Measurements from ENCODE around the gene LAMC1. TPM values are rescaled to one million over a fixed set of nuclear protein-coding genes. Genes with fewer than 3 reads are reported as not detected.

LAMC1 gene
- total RNA-seq, 2 donors from 2014 or later = 39.3 to 141 TPM

DNA sequence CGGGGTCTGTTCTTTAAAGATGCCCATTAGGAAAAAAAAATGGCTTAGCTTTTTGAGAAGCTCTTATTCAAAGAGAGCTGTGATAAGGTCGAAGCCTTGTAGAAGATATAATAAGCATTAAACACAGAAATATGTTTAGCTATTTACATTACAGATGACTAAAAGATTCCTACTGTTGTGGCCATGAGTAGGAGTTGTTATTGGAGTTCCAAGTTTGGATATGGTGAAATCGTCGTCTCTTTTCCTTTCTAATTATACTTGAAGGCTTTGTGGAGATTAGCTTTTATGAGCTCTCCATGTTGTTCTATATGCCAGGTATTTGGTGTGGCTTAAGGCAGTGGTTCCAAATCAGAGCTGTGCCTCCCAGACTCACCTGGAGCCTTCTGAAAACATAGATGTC is 82.9 kb downstream of the LAMC1 start:
- H3K36me3 ChIP-seq = no peaks in the 10 kb centered on the region
- H3K27ac ChIP-seq = no peak overlapping the region
- DNase-seq (ENCODE audit: low spot score) = no peak
- no peak overlapping the region for H3K4me3 ChIP-seq
- no peaks in the 10 kb centered on the region for H3K27me3 ChIP-seq (replicated peaks; ENCODE audit: insufficient read depth)
- H3K4me1 ChIP-seq (replicated peaks) = no peaks in the 10 kb centered on the region
- TF ChIP-seq POLR2A (IDR thresholded peaks at IDR 0.05) = no peak
- TF ChIP-seq POLR2AphosphoS5 (IDR thresholded peaks at IDR 0.05) = no peak
- TF ChIP-seq, protein P1, sequence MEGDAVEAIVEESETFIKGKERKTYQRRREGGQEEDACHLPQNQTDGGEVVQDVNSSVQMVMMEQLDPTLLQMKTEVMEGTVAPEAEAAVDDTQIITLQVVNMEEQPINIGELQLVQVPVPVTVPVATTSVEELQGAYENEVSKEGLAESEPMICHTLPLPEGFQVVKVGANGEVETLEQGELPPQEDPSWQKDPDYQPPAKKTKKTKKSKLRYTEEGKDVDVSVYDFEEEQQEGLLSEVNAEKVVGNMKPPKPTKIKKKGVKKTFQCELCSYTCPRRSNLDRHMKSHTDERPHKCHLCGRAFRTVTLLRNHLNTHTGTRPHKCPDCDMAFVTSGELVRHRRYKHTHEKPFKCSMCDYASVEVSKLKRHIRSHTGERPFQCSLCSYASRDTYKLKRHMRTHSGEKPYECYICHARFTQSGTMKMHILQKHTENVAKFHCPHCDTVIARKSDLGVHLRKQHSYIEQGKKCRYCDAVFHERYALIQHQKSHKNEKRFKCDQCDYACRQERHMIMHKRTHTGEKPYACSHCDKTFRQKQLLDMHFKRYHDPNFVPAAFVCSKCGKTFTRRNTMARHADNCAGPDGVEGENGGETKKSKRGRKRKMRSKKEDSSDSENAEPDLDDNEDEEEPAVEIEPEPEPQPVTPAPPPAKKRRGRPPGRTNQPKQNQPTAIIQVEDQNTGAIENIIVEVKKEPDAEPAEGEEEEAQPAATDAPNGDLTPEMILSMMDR (IDR thresholded peaks at IDR 0.05) = no peak
- intact Hi-C loops (cut with DNase I) = no loop called here
- 51% methylated on average over 4 of the region's 4 CpGs for WGBS
- no peaks in the 10 kb centered on the region for H3K9me3 ChIP-seq

DNA sequence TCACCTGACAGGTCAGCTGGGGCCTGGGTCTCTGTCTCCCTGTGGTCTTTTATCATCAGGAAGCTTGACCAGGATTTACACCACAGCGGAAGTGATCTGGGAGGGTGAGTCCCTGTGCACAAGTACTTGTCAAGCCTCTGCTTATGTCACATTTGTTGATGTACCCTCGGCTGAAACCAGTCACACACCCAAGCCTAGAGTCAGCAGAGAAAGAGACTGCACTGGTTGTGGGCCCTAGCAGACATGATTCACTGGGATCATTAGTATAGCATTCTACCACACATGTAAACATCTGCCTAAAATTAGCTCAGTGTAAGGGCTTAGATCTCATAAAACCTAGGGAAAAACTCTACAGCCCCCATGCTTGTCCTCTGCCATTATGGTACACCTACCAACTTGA is 83.5 kb downstream of the LAMC1 start:
- H3K4me3 ChIP-seq = no peak overlapping the region
- no peaks in the 10 kb centered on the region for H3K27me3 ChIP-seq (replicated peaks; ENCODE audit: insufficient read depth)
- intact Hi-C loops (cut with DNase I) = no loop called here
- H3K4me1 ChIP-seq (replicated peaks) = no peaks in the 10 kb centered on the region
- WGBS = 88% methylated on average over 2 of the region's 2 CpGs
- H3K27ac ChIP-seq = no peak overlapping the region
- H3K36me3 ChIP-seq = no peaks in the 10 kb centered on the region
- TF ChIP-seq, protein P1 (IDR thresholded peaks at IDR 0.05) = no peak
- TF ChIP-seq POLR2AphosphoS5 (IDR thresholded peaks at IDR 0.05) = no peak
- TF ChIP-seq POLR2A (IDR thresholded peaks at IDR 0.05) = no peak
- no peaks in the 10 kb centered on the region for H3K9me3 ChIP-seq
- no peak for DNase-seq (ENCODE audit: low spot score)

DNA sequence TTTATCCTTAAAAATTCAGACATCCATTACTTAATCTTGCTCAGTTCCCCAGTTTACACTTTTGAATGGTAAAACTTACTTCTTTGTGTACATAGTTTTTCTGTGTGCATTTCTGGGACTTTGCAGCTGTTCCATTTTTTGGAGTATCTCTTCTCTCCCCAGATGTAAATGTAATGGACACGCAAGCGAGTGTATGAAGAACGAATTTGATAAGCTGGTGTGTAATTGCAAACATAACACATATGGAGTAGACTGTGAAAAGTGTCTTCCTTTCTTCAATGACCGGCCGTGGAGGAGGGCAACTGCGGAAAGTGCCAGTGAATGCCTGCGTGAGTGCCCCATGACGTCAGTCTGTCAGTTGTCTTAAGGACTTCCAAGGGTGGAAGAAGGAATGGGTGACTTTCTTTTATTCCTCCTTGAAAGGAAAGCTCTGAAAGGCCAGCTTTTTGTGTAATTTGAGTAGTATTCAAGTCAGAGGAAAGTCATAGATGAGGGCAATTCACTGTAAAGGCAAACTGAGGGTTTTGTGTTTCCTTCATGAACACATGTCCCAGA is 87.2 kb downstream of the LAMC1 start:
- DNase-seq (ENCODE audit: low spot score) = no peak
- no peak overlapping the region for H3K27ac ChIP-seq
- TF ChIP-seq POLR2A (IDR thresholded peaks at IDR 0.05) (no peak), POLR2AphosphoS5 (IDR thresholded peaks at IDR 0.05) (no peak)
- TF ChIP-seq, protein P1 (IDR thresholded peaks at IDR 0.05) = no peak
- H3K36me3 ChIP-seq = peaks cover 0 to 3% of the 10 kb centered on the region in 2 donors
- no peak overlapping the region for H3K4me3 ChIP-seq
- no peaks in the 10 kb centered on the region for H3K4me1 ChIP-seq (replicated peaks)
- 88% methylated on average over 8 of the region's 8 CpGs for WGBS
- no peaks in the 10 kb centered on the region for H3K9me3 ChIP-seq
- intact Hi-C loops (cut with DNase I) = no loop called here
- no peaks in the 10 kb centered on the region for H3K27me3 ChIP-seq (replicated peaks; ENCODE audit: insufficient read depth)

DNA sequence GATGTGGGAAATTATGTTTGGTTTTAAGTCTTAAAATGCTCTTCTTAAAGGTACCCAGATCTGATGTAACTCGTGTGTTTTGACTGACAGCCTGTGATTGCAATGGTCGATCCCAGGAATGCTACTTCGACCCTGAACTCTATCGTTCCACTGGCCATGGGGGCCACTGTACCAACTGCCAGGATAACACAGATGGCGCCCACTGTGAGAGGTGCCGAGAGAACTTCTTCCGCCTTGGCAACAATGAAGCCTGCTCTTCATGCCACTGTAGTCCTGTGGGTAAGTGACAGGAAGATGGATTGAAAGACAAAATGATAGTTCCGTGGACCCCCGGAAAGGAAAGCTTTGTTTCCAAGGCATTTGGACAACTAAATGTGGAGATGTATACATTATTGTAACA is 91.2 kb downstream of the LAMC1 start:
- DNase-seq (ENCODE audit: low spot score) = no peak
- Histone ChIP-seq H3K27me3 (replicated peaks; ENCODE audit: insufficient read depth) (no peaks in the 10 kb centered on the region), H3K4me3 (no peak overlapping the region), H3K27ac (no peak overlapping the region), H3K9me3 (no peaks in the 10 kb centered on the region), H3K4me1 (replicated peaks) (no peaks in the 10 kb centered on the region), H3K36me3 (peaks cover 0 to 3% of the 10 kb centered on the region in 2 donors)
- WGBS = 96% methylated on average over 9 of the region's 9 CpGs
- intact Hi-C loops (cut with DNase I) = no loop called here
- no peak for TF ChIP-seq POLR2AphosphoS5 (IDR thresholded peaks at IDR 0.05)
- TF ChIP-seq POLR2A (IDR thresholded peaks at IDR 0.05) = no peak
- TF ChIP-seq, protein P1 (IDR thresholded peaks at IDR 0.05) = no peak

DNA sequence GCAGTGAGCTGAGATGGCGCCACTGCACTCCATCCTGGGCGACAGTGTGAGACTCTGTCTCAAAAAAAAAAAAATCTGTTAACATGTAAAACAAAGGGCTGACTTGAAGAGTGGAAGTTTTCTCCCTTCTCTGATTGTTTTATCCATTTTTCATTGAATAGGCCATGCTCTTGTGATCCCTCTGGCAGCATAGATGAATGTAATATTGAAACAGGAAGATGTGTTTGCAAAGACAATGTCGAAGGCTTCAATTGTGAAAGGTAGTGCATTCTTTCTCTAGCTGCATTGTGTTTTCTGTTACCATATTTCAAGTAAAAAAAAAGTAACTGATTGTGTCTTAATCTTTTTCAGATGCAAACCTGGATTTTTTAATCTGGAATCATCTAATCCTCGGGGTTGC is 93.2 kb downstream of the LAMC1 start:
- intact Hi-C loops (cut with DNase I) = no loop called here

More for the DNA sequence above, 93.2 kb downstream of the LAMC1 start:
- DNase-seq (ENCODE audit: low spot score) = no peak
- H3K4me3 ChIP-seq = no peak overlapping the region
- H3K36me3 ChIP-seq = peaks cover 0 to 3% of the 10 kb centered on the region in 2 donors
- H3K27me3 ChIP-seq (replicated peaks; ENCODE audit: insufficient read depth) = no peaks in the 10 kb centered on the region
- no peak overlapping the region for H3K27ac ChIP-seq
- TF ChIP-seq POLR2A (IDR thresholded peaks at IDR 0.05) (no peak), POLR2AphosphoS5 (IDR thresholded peaks at IDR 0.05) (no peak)
- 62% methylated on average over 4 of the region's 4 CpGs for WGBS
- no peaks in the 10 kb centered on the region for H3K4me1 ChIP-seq (replicated peaks)
- H3K9me3 ChIP-seq = no peaks in the 10 kb centered on the region
